Adrenal gland (tissue), 12 donors: ENCODE results near the gene HERC6. TPM values are rescaled to one million over a fixed set of nuclear protein-coding genes. Genes with fewer than 3 reads are reported as not detected.
"Not testable (repeated sequence)": the region's sequence is repeated elsewhere in the genome, so short reads cannot be mapped to it uniquely, and the experiment has no call there.

Experiments used
- DNase-seq, 7 donors: peaks; one replicate each; pipeline ENCODE4 v3.0.0-alpha.2; 2019 to 2020
- H3K27ac ChIP-seq, 5 donors: fragments of 200-600 bp; sonication (generic) in 4 of 5; 1 replicate in 3 of 5; 2 replicates in 2 of 5; pipeline versions ENCODE4 v1.5.1 to v1.8.0; 2016 to 2020; ENCODE audit warnings: mild to moderate bottlenecking in 1 of 5
- H3K27me3 ChIP-seq: fragments of 200-600 bp; 2 replicates; pipeline ENCODE4 v1.8.0; 2021
- H3K36me3 ChIP-seq, 2 donors: fragments of 200-600 bp; replicated peaks in 1 of 2; 1 replicate in 1 of 2; 2 replicates in 1 of 2; pipeline versions ENCODE4 v1.5.1 to v1.8.0; 2018 to 2022
- H3K4me1 ChIP-seq, 2 donors: fragments of 200-600 bp; replicated peaks in 1 of 2; 1 replicate in 1 of 2; 2 replicates in 1 of 2; pipeline versions ENCODE4 v1.5.1 to v1.8.0; 2018 to 2021
- H3K4me3 ChIP-seq, 4 donors: fragments of 200-600 bp; sonication (generic) in 3 of 4; one replicate each; pipeline ENCODE4 v1.5.1; 2016 to 2018
- H3K9me3 ChIP-seq, 3 donors: fragments of 200-600 bp; sonication (generic) in 1 of 3; replicated peaks in 1 of 3; 1 replicate in 2 of 3; 2 replicates in 1 of 3; pipeline versions ENCODE4 v1.5.1 to v1.8.0; 2016 to 2021
- CTCF ChIP-seq, 6 experiments: fragments of 450-650 bp in 4 of 6; fragments of 200-600 bp in 2 of 6; sonication (generic) in 1 of 6; IDR thresholded peaks; 1 replicate in 5 of 6; 2 replicates in 1 of 6; pipeline versions ENCODE4 v1.5.1 to v1.8.0; 2016 to 2021; ENCODE audit warnings: antibody characterized with exemption in 6 of 6, mild to moderate bottlenecking in 2 of 6, moderate library complexity in 1 of 6
- POLR2A ChIP-seq, 2 donors: fragments of 450-650 bp; IDR thresholded peaks; one replicate each; pipeline ENCODE4 v1.6.1; 2017; ENCODE audit warnings: antibody characterized with exemption in 2 of 2, mild to moderate bottlenecking in 2 of 2, moderate library complexity in 1 of 2
- WGBS, 4 donors: extraction: QIAGEN DNeasy Blood & Tissue Kit in 2 of 4; methylation state at CpG; one replicate each; pipeline versions ENCODE4 v1.1.5 to v1.1.7; 2013 to 2017; 5-methylcytosine and 5-hydroxymethylcytosine counted together
- intact Hi-C, 2 donors: fragments of 100-400 bp; cut with DNase I; formaldehyde crosslinking; loops; one replicate each; pipeline versions ENCODE4 v1.14.1 to v1.15.0; 2022 to 2023
- polyA plus RNA-seq, 3 donors: library from polyadenylated mRNA; stranded (reverse); fragments of 200-250 nt in 2 of 3; fragments of 350-450 nt in 1 of 3; fragmentation: Illumina TruSeq in 1 of 3; extraction: RNeasy Lipid Tissue Mini Kit (QIAGEN cat#74804) in 1 of 3; gene quantifications; one replicate each; pipeline ENCODE4 v1.2.3, GENCODE V29; 2013 to 2014
- total RNA-seq, 9 donors: library from RNA; depleted of rRNA in 4 of 9; stranded (reverse); fragments of >200 nt in 4 of 9; fragments of 120-200 nt in 1 of 9; fragmentation: NEBNext Ultra II Directional in 1 of 9; extraction: Animal tissue kit (Norgen Biotek cat#: 25700) in 1 of 9; gene quantifications; one replicate each; pipeline versions ENCODE4 v1.1.0 to v1.2.4, GENCODE V29; 2013 to 2023
- donor health status: healthy with polysubstance abuse.
- donor health status: Bipolar disorder and iron deficiency.
- donor health status: DM: yes; HTN: yes; CAD: no.
- donor health status: DM: no; HTN: no; CAD: no.
- donor health status: DM: no; HTN: no; CAD: no.
- donor health status: DM: yes; HTN: yes; CAD: no.

Gene HERC6
- total and polyA plus RNA-seq, 12 donors, result 3.8 to 15.9 (median 11.9) TPM

GRCh38 chr4:88360256-88360655 lies 18.4 kb upstream of the HERC6 start:
- H3K27ac ChIP-seq, result no peak overlapping the region
- no peak for DNase-seq
- no peaks in the 10 kb centered on the region for H3K9me3 ChIP-seq
- TF ChIP-seq POLR2A (IDR thresholded peaks at IDR 0.05) (no peak), CTCF (IDR thresholded peaks at IDR 0.05) (no peak)
- no peaks in the 10 kb centered on the region for H3K27me3 ChIP-seq
- no peaks in the 10 kb centered on the region for H3K4me1 ChIP-seq
- intact Hi-C loops, result loop anchor here in 1 of 2 donors (5.0 kb wide), 1 partner anchor 157 kb away; no protein-coding TSS in a partner anchor
- H3K36me3 ChIP-seq, result no peaks in the 10 kb centered on the region
- no peak overlapping the region for H3K4me3 ChIP-seq
- 80 to 94% (median 85%) methylated on average over 6 to 7 of the region's 7 CpGs for WGBS, 4 donors

- Histone ChIP-seq H3K27ac (no peak overlapping the region), H3K4me3 (no peak overlapping the region), H3K4me1 (no peaks in the 10 kb centered on the region), H3K27me3 (no peaks in the 10 kb centered on the region), H3K36me3 (no peaks in the 10 kb centered on the region), H3K9me3 (no peaks in the 10 kb centered on the region)
- no peak for TF ChIP-seq POLR2A (IDR thresholded peaks at IDR 0.05)
- TF ChIP-seq CTCF (IDR thresholded peaks at IDR 0.05), result no peak
- DNase-seq, result no peak
- intact Hi-C loops, result loop anchor here in 1 of 2 donors (5.0 kb wide), 1 partner anchor 157 kb away; no protein-coding TSS in a partner anchor
- WGBS, 4 donors, result 88 to 95% (median 94%) methylated on average over 16 of the region's 16 CpGs
These were observed 17.9 kb upstream of the HERC6 start for GRCh38 chr4:88360791-88361190.

GRCh38 chr4:88361217-88361773 lies 17.4 kb upstream of the HERC6 start:
- not testable (repeated sequence) for H3K9me3 ChIP-seq, H3K4me3 ChIP-seq, H3K4me1 ChIP-seq, H3K27ac ChIP-seq, H3K27me3 ChIP-seq, DNase-seq, H3K36me3 ChIP-seq
- intact Hi-C loops, result loop anchor here in 1 of 2 donors (5.0 kb wide), 1 partner anchor 156 kb away; no protein-coding TSS in a partner anchor
- 67 to 84% (median 80%) methylated on average over 18 of the region's 18 CpGs for WGBS, 4 donors

GRCh38 chr4:88366460-88366859 lies 12.2 kb upstream of the HERC6 start:
- H3K4me3 ChIP-seq, result no peak overlapping the region
- intact Hi-C loops, result loop anchor here in 1 of 2 donors (5.0 kb wide), 1 partner anchor 86 kb away; no protein-coding TSS in a partner anchor
- WGBS, 4 donors, result 82 to 90% (median 87%) methylated on average over 2 of the region's 2 CpGs
- DNase-seq, result no peak
- H3K36me3 ChIP-seq, result no peaks in the 10 kb centered on the region
- H3K4me1 ChIP-seq, result no peaks in the 10 kb centered on the region
- no peaks in the 10 kb centered on the region for H3K9me3 ChIP-seq
- no peak overlapping the region for H3K27ac ChIP-seq
- TF ChIP-seq CTCF (IDR thresholded peaks at IDR 0.05), result no peak
- no peak for TF ChIP-seq POLR2A (IDR thresholded peaks at IDR 0.05)
- H3K27me3 ChIP-seq, result no peaks in the 10 kb centered on the region

- TF ChIP-seq POLR2A (IDR thresholded peaks at IDR 0.05), result no peak
- no peak for TF ChIP-seq CTCF (IDR thresholded peaks at IDR 0.05)
- Histone ChIP-seq H3K27me3 (no peaks in the 10 kb centered on the region), H3K36me3 (no peaks in the 10 kb centered on the region), H3K4me3 (no peak overlapping the region), H3K27ac (no peak overlapping the region), H3K4me1 (no peaks in the 10 kb centered on the region), H3K9me3 (no peaks in the 10 kb centered on the region)
- intact Hi-C loops, result loop anchor here in 1 of 2 donors (5.0 kb wide), 1 partner anchor 84 kb away; no protein-coding TSS in a partner anchor
- 81 to 90% (median 85%) methylated on average over 5 of the region's 5 CpGs for WGBS, 4 donors
- no peak for DNase-seq
These were observed 10.8 kb upstream of the HERC6 start for GRCh38 chr4:88367826-88368225.
